ENCODE data around the gene PRKCD.

DNA sequence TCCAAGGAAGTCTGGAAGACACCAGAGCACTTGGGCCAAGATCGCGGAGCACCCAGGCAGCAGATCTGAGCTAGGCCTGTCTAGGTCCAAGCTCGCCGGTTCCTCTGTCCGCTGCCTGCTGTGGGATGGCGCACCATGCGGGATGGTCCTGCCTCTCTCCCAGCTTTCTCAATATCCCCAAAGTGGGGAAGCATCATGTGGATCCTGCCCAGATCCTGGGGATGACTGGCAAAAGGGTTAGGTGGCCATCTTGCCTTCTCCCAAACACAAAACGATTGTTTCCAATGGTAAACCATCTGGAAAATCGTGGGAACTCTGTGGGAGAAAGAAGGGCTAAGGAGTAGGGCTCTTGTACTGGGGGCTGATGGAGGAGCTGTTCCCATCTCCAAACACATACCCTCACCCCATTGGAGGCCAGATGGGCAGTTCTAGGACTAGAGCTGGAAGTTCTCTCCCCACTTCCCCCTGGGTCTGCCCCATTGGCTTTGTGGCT lies 8.9 kb downstream of the PRKCD start:
- TF ChIP-seq, protein P1, sequence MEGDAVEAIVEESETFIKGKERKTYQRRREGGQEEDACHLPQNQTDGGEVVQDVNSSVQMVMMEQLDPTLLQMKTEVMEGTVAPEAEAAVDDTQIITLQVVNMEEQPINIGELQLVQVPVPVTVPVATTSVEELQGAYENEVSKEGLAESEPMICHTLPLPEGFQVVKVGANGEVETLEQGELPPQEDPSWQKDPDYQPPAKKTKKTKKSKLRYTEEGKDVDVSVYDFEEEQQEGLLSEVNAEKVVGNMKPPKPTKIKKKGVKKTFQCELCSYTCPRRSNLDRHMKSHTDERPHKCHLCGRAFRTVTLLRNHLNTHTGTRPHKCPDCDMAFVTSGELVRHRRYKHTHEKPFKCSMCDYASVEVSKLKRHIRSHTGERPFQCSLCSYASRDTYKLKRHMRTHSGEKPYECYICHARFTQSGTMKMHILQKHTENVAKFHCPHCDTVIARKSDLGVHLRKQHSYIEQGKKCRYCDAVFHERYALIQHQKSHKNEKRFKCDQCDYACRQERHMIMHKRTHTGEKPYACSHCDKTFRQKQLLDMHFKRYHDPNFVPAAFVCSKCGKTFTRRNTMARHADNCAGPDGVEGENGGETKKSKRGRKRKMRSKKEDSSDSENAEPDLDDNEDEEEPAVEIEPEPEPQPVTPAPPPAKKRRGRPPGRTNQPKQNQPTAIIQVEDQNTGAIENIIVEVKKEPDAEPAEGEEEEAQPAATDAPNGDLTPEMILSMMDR (IDR thresholded peaks at IDR 0.05) = no peak
- TF ChIP-seq EZH2 (IDR thresholded peaks at IDR 0.05; ENCODE audit: borderline replicate concordance, insufficient read depth, low read depth, low read length, poor library complexity, severe bottlenecking) = no peak
